ENCODE measurements around the gene P4HA2. TPM values are rescaled to one million over a fixed set of nuclear protein-coding genes. Genes with fewer than 3 reads are reported as not detected.

Gene P4HA2
- total RNA-seq, 2 experiments from 2014 or later = 0.32 to 7.2 TPM

- peaks cover 98% of the 10 kb centered on the region for H3K4me1 ChIP-seq (ENCODE audit: insufficient read depth, low read length, poor library complexity, severe bottlenecking)
- TF ChIP-seq EZH2phosphoT487 (IDR thresholded peaks at IDR 0.05; ENCODE audit: borderline replicate concordance, low read depth, low read length) = no peak
- TF ChIP-seq, protein P1, sequence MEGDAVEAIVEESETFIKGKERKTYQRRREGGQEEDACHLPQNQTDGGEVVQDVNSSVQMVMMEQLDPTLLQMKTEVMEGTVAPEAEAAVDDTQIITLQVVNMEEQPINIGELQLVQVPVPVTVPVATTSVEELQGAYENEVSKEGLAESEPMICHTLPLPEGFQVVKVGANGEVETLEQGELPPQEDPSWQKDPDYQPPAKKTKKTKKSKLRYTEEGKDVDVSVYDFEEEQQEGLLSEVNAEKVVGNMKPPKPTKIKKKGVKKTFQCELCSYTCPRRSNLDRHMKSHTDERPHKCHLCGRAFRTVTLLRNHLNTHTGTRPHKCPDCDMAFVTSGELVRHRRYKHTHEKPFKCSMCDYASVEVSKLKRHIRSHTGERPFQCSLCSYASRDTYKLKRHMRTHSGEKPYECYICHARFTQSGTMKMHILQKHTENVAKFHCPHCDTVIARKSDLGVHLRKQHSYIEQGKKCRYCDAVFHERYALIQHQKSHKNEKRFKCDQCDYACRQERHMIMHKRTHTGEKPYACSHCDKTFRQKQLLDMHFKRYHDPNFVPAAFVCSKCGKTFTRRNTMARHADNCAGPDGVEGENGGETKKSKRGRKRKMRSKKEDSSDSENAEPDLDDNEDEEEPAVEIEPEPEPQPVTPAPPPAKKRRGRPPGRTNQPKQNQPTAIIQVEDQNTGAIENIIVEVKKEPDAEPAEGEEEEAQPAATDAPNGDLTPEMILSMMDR (conservative IDR thresholded peaks at IDR 0.05; ENCODE audit: low read length) = no peak
- H3K4me2 ChIP-seq (ENCODE audit: low read length) = peak overlapping the region; percentile 64
- H3K9me3 ChIP-seq (ENCODE audit: low read length) = no peaks in the 10 kb centered on the region
- peak overlapping the region; percentile 63; the same call in 1 of the 2 replicates for H2AFZ ChIP-seq (ENCODE audit: low read length)
- no TSS peak for BruUV-seq (replicated peaks)
- DNase-seq (ENCODE audit: low spot score) = peak; percentile 94
- no peaks in the 10 kb centered on the region for H3K36me3 ChIP-seq (ENCODE audit: insufficient read depth, low read length)
- H4K20me1 ChIP-seq (ENCODE audit: insufficient read depth, low read length) = no peaks in the 10 kb centered on the region
- CTCF ChIA-PET (ENCODE audit: unreplicated experiment) = interaction anchor here (0.9 to 1.4 kb wide), 2 partner anchors 15 to 31 kb away, joined by 4 to 5 read pairs; no protein-coding TSS in a partner anchor
- peak overlapping the region; percentile 91 for H3K27ac ChIP-seq (ENCODE audit: low read depth, low read length, poor library complexity, severe bottlenecking)
- POLR2A ChIA-PET = interaction anchor here (0.6 to 3.0 kb wide), 11 partner anchors 9 to 892 kb away, joined by 3 to 12 read pairs (median 4); no protein-coding TSS in a partner anchor
- H3K4me3 ChIP-seq (ENCODE audit: low read depth, low read length, poor library complexity, severe bottlenecking) = peak overlapping the region; percentile 27
- intact Hi-C loops (cut with micrococcal nuclease; ENCODE audit: unreplicated experiment) = loop anchor here (10.0 kb wide), 1 partner anchor 289 kb away; the partner anchor contains the start of gene IRF1
- no peaks in the 10 kb centered on the region for H3K9me2 ChIP-seq (ENCODE audit: insufficient read depth, low read length)
- H3K79me2 ChIP-seq (ENCODE audit: insufficient read depth, low read depth, low read length) = no peaks in the 10 kb centered on the region
These were observed 22.1 kb downstream of the P4HA2 start for GRCh38 chr5:132205385-132206125.

GRCh38 chr5:132204371-132205135 lies 23.1 kb downstream of the P4HA2 start:
- H3K36me3 ChIP-seq (ENCODE audit: insufficient read depth, low read length) = no peaks in the 10 kb centered on the region
- POLR2A ChIA-PET = interaction anchor here (0.6 to 3.0 kb wide), 5 partner anchors 8 to 728 kb away, joined by 3 to 12 read pairs (median 3); no protein-coding TSS in a partner anchor
- DNase-seq (ENCODE audit: low spot score) = no peak
- peaks cover 96% of the 10 kb centered on the region for H3K4me1 ChIP-seq (ENCODE audit: insufficient read depth, low read length, poor library complexity, severe bottlenecking)
- H3K9me2 ChIP-seq (ENCODE audit: insufficient read depth, low read length) = no peaks in the 10 kb centered on the region
- H2AFZ ChIP-seq (ENCODE audit: low read length) = no peak overlapping the region; the same call in 1 of the 2 replicates
- H4K20me1 ChIP-seq (ENCODE audit: insufficient read depth, low read length) = no peaks in the 10 kb centered on the region
- no peaks in the 10 kb centered on the region for H3K79me2 ChIP-seq (ENCODE audit: insufficient read depth, low read depth, low read length)
- H3K9me3 ChIP-seq (ENCODE audit: low read length) = no peaks in the 10 kb centered on the region
- TF ChIP-seq, protein P1 (conservative IDR thresholded peaks at IDR 0.05; ENCODE audit: low read length) = no peak
- TF ChIP-seq EZH2phosphoT487 (IDR thresholded peaks at IDR 0.05; ENCODE audit: borderline replicate concordance, low read depth, low read length) = no peak
- CTCF ChIA-PET (ENCODE audit: unreplicated experiment) = no interaction called here
- intact Hi-C loops (cut with micrococcal nuclease; ENCODE audit: unreplicated experiment) = loop anchor here (10.0 kb wide), 1 partner anchor 290 kb away; the partner anchor contains the start of gene IRF1
- H3K27ac ChIP-seq (ENCODE audit: low read depth, low read length, poor library complexity, severe bottlenecking) = peak overlapping the region; percentile 91
- no peak overlapping the region for H3K4me3 ChIP-seq (ENCODE audit: low read depth, low read length, poor library complexity, severe bottlenecking)
- BruUV-seq (replicated peaks) = no TSS peak
- H3K4me2 ChIP-seq (ENCODE audit: low read length) = peak overlapping the region; percentile 64
